ENCODE results near the gene SAP130.

GRCh38 chr2:127942002-127942401 is 85.9 kb downstream of the SAP130 start:
- TF ChIP-seq POLR2A (IDR thresholded peaks at IDR 0.05) (no peak), CTCF (IDR thresholded peaks at IDR 0.05) (no peak)
